Dendritic cell treated with granulocyte-macrophage colony-stimulating factor and Interleukin-4, amounts not matched to agents 40 ng/mL and 50 ng/mL, for 4 days (primary cell): ENCODE results near the gene BRINP1.

ENCODE experiments used
- H3K27ac Mint-ChIP-seq: one replicate; pipeline ENCODE4 v1.8.0; 2022; ENCODE audit warnings: mild to moderate bottlenecking, mixed read lengths
- H3K27me3 Mint-ChIP-seq: one replicate; pipeline ENCODE4 v1.8.0; 2022; ENCODE audit warnings: mild to moderate bottlenecking, mixed read lengths
- H3K36me3 Mint-ChIP-seq: one replicate; pipeline ENCODE4 v1.8.0; 2022; ENCODE audit warnings: low read depth, mixed read lengths
- H3K4me1 Mint-ChIP-seq: one replicate; pipeline ENCODE4 v1.8.0; 2022; ENCODE audit warnings: low read depth, mixed read lengths
- H3K4me3 Mint-ChIP-seq: one replicate; pipeline ENCODE4 v1.8.0; 2022; ENCODE audit warnings: mild to moderate bottlenecking, moderate library complexity, mixed read lengths
- H3K9me3 Mint-ChIP-seq: one replicate; pipeline ENCODE4 v1.8.0; 2022; ENCODE audit warnings: mixed read lengths
- intact Hi-C: fragments of 100-400 bp; cut with micrococcal nuclease; formaldehyde crosslinking; loops from one replicate; pipeline ENCODE4 v1.15.0; 2022

Gene BRINP1

GRCh38 chr9:119280740-119281485 lies 88.3 kb downstream of the BRINP1 start:
- intact Hi-C loops: no loop called here
- Mint-ChIP-seq H3K4me3 (no peak overlapping the region), H3K27me3 (peaks cover 20% of the 10 kb centered on the region), H3K36me3 (no peaks in the 10 kb centered on the region), H3K27ac (no peak overlapping the region), H3K9me3 (no peaks in the 10 kb centered on the region), H3K4me1 (no peaks in the 10 kb centered on the region)

- Mint-ChIP-seq H3K27ac (no peak overlapping the region), H3K4me3 (no peak overlapping the region), H3K27me3 (peaks cover 11% of the 10 kb centered on the region), H3K4me1 (no peaks in the 10 kb centered on the region), H3K36me3 (no peaks in the 10 kb centered on the region), H3K9me3 (no peaks in the 10 kb centered on the region)
- intact Hi-C loops: no loop called here
Observed at GRCh38 chr9:119278171-119278570, 91.1 kb downstream of the BRINP1 start.

GRCh38 chr9:119273984-119274665 lies 95.1 kb downstream of the BRINP1 start:
- H3K9me3 Mint-ChIP-seq: no peaks in the 10 kb centered on the region
- H3K4me1 Mint-ChIP-seq: no peaks in the 10 kb centered on the region
- H3K36me3 Mint-ChIP-seq: no peaks in the 10 kb centered on the region
- intact Hi-C loops: no loop called here
- H3K27me3 Mint-ChIP-seq: no peaks in the 10 kb centered on the region
- H3K4me3 Mint-ChIP-seq: no peak overlapping the region
- H3K27ac Mint-ChIP-seq: no peak overlapping the region

GRCh38 chr9:119273325-119273904 lies 95.8 kb downstream of the BRINP1 start:
- intact Hi-C loops: no loop called here
- H3K27ac Mint-ChIP-seq: no peak overlapping the region
- H3K27me3 Mint-ChIP-seq: no peaks in the 10 kb centered on the region
- no peaks in the 10 kb centered on the region for H3K36me3 Mint-ChIP-seq
- no peaks in the 10 kb centered on the region for H3K9me3 Mint-ChIP-seq
- H3K4me3 Mint-ChIP-seq: no peak overlapping the region
- H3K4me1 Mint-ChIP-seq: no peaks in the 10 kb centered on the region

- H3K27ac Mint-ChIP-seq: no peak overlapping the region
- H3K4me1 Mint-ChIP-seq: no peaks in the 10 kb centered on the region
- no peaks in the 10 kb centered on the region for H3K36me3 Mint-ChIP-seq
- no peak overlapping the region for H3K4me3 Mint-ChIP-seq
- H3K27me3 Mint-ChIP-seq: no peaks in the 10 kb centered on the region
- intact Hi-C loops: no loop called here
- no peaks in the 10 kb centered on the region for H3K9me3 Mint-ChIP-seq
Observed at GRCh38 chr9:119272500-119273211, 96.6 kb downstream of the BRINP1 start.

- no peaks in the 10 kb centered on the region for H3K36me3 Mint-ChIP-seq
- H3K9me3 Mint-ChIP-seq: no peaks in the 10 kb centered on the region
- intact Hi-C loops: no loop called here
Observed at GRCh38 chr9:119268985-119269384, 100.2 kb downstream of the BRINP1 start.

GRCh38 chr9:119264165-119264564 lies 105.1 kb downstream of the BRINP1 start:
- Mint-ChIP-seq H3K4me3 (no peak overlapping the region), H3K9me3 (no peaks in the 10 kb centered on the region), H3K27ac (no peak overlapping the region), H3K4me1 (no peaks in the 10 kb centered on the region), H3K27me3 (no peaks in the 10 kb centered on the region), H3K36me3 (no peaks in the 10 kb centered on the region)
- intact Hi-C loops: no loop called here

More at GRCh38 chr9:119268985-119269384, 100.2 kb downstream of the BRINP1 start:
- Mint-ChIP-seq H3K27ac (no peak overlapping the region), H3K27me3 (no peaks in the 10 kb centered on the region), H3K4me3 (no peak overlapping the region), H3K4me1 (no peaks in the 10 kb centered on the region)

- intact Hi-C loops: no loop called here
- no peaks in the 10 kb centered on the region for H3K9me3 Mint-ChIP-seq
- no peaks in the 10 kb centered on the region for H3K36me3 Mint-ChIP-seq
- H3K4me3 Mint-ChIP-seq: no peak overlapping the region
- H3K4me1 Mint-ChIP-seq: no peaks in the 10 kb centered on the region
- no peak overlapping the region for H3K27ac Mint-ChIP-seq
- no peaks in the 10 kb centered on the region for H3K27me3 Mint-ChIP-seq
Observed at GRCh38 chr9:119257592-119257991, 111.6 kb downstream of the BRINP1 start.

GRCh38 chr9:119255116-119255515 lies 114.1 kb downstream of the BRINP1 start:
- Mint-ChIP-seq H3K27me3 (no peaks in the 10 kb centered on the region), H3K4me1 (no peaks in the 10 kb centered on the region), H3K4me3 (no peak overlapping the region), H3K9me3 (peaks cover 13% of the 10 kb centered on the region), H3K36me3 (no peaks in the 10 kb centered on the region), H3K27ac (no peak overlapping the region)
- intact Hi-C loops: no loop called here

- H3K36me3 Mint-ChIP-seq: no peaks in the 10 kb centered on the region
- no peaks in the 10 kb centered on the region for H3K27me3 Mint-ChIP-seq
- no peak overlapping the region for H3K27ac Mint-ChIP-seq
- intact Hi-C loops: no loop called here
- H3K9me3 Mint-ChIP-seq: peaks cover 25% of the 10 kb centered on the region
- no peaks in the 10 kb centered on the region for H3K4me1 Mint-ChIP-seq
- H3K4me3 Mint-ChIP-seq: no peak overlapping the region
Observed at GRCh38 chr9:119252671-119253299, 116.5 kb downstream of the BRINP1 start.

- no peaks in the 10 kb centered on the region for H3K36me3 Mint-ChIP-seq
- no peaks in the 10 kb centered on the region for H3K27me3 Mint-ChIP-seq
- H3K9me3 Mint-ChIP-seq: peaks cover 25% of the 10 kb centered on the region
- H3K4me3 Mint-ChIP-seq: no peak overlapping the region
- intact Hi-C loops: no loop called here
- no peak overlapping the region for H3K27ac Mint-ChIP-seq
- no peaks in the 10 kb centered on the region for H3K4me1 Mint-ChIP-seq
Observed at GRCh38 chr9:119251936-119252335, 117.3 kb downstream of the BRINP1 start.

- H3K36me3 Mint-ChIP-seq: no peaks in the 10 kb centered on the region
- intact Hi-C loops: no loop called here
- H3K27ac Mint-ChIP-seq: no peak overlapping the region
- no peaks in the 10 kb centered on the region for H3K4me1 Mint-ChIP-seq
- no peak overlapping the region for H3K4me3 Mint-ChIP-seq
- H3K27me3 Mint-ChIP-seq: no peaks in the 10 kb centered on the region
- peaks cover 25% of the 10 kb centered on the region for H3K9me3 Mint-ChIP-seq
Observed at GRCh38 chr9:119250730-119251129, 118.5 kb downstream of the BRINP1 start.

GRCh38 chr9:119240546-119240945 lies 128.7 kb downstream of the BRINP1 start:
- no peaks in the 10 kb centered on the region for H3K4me1 Mint-ChIP-seq
- no peaks in the 10 kb centered on the region for H3K36me3 Mint-ChIP-seq
- H3K4me3 Mint-ChIP-seq: no peak overlapping the region
- H3K9me3 Mint-ChIP-seq: no peaks in the 10 kb centered on the region
- no peaks in the 10 kb centered on the region for H3K27me3 Mint-ChIP-seq
- H3K27ac Mint-ChIP-seq: no peak overlapping the region
- intact Hi-C loops: no loop called here

GRCh38 chr9:119234636-119235035 lies 134.6 kb downstream of the BRINP1 start:
- no peaks in the 10 kb centered on the region for H3K36me3 Mint-ChIP-seq
- intact Hi-C loops: no loop called here

More at GRCh38 chr9:119234636-119235035, 134.6 kb downstream of the BRINP1 start:
- H3K9me3 Mint-ChIP-seq: no peaks in the 10 kb centered on the region
- no peaks in the 10 kb centered on the region for H3K4me1 Mint-ChIP-seq
- H3K27me3 Mint-ChIP-seq: no peaks in the 10 kb centered on the region
- no peak overlapping the region for H3K4me3 Mint-ChIP-seq
- H3K27ac Mint-ChIP-seq: no peak overlapping the region
